PC-9 (cell line): ENCODE results near the gene CNNM3.

Source experiments
- CTCF ChIP-seq: fragments of 200-600 bp; sonication (generic); conservative IDR thresholded peaks from 2 replicates; pipeline ENCODE4 v1.6.1; 2017; ENCODE audit warnings: mixed run types, antibody characterized with exemption, mild to moderate bottlenecking, moderate library complexity
- EZH2 ChIP-seq: fragments of 200-600 bp; sonication (generic); IDR thresholded peaks from 2 replicates; pipeline ENCODE4 v1.8.0; 2017; ENCODE audit warnings: antibody characterized with exemption, low read depth

GRCh38 chr2:96801005-96801785 is 14.9 kb upstream of the CNNM3 start:
- TF ChIP-seq CTCF (peak; percentile 97), EZH2 (no peak)
